Right hindlimb (tissue), 1 donor: ENCODE results near the gene MRPL21.

Source experiments
- DNase-seq: peaks from one replicate; pipeline ENCODE4 v3.0.0-alpha.2; 2018

MRPL21 gene

GRCh38 chr11:68903288-68904247 is at the start of gene MRPL21, which contains the start of gene IGHMBP2:
TSS of gene MRPL21 (minus strand) at chr11:68903832. CDS start at chr11:68903810, 22 bp downstream.
TSS of gene IGHMBP2 (plus strand) at chr11:68903891. CDS start at chr11:68903953, 62 bp downstream.
- DNase-seq, result peak; percentile 87

DNA sequence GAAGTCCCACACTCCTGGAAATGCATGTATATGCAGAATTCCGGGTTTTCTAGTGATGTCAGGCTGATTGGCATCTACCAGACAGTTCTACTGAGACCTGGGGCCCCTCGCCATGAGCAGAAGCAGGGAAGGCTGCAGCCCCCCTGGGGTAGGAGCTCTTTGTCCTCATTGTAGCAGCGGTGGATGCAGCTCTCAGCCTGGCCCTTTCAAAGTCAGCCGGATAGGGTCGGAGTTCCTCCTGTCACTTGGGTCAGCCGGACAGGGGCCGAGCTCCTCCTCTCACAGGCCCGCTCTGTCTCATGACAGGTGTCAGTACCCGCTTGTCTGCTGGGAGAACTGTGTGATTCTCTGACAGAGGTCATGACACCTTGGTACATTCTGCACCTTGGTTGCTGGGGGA is 47.1 kb upstream of the MRPL21 start:
- no peak for DNase-seq

DNA sequence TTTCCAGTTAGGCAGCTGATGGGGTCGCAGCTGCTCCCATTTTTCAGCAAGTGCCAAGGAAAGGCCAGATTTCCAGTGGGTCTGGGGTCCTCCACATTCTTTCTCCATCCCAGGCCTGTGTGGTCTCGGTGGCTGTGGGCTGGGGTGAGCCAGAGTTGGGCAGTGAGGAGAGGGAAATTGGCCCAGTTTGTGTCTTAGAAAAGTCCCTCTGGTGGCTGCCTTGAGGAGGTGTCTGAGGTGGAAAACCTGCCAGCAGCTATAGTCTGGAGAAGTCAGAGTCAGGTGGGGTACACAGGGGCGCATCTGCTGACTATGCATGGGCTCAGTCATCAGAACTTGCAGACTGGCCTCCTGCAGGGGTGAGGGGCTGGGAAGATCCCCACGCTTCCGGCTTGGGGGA is 46.6 kb upstream of the MRPL21 start:
- no peak for DNase-seq

GRCh38 chr11:68948935-68949334 is 45.3 kb upstream of the MRPL21 start:
- no peak for DNase-seq

- no peak for DNase-seq
Observed at GRCh38 chr11:68948496-68948895, 44.9 kb upstream of the MRPL21 start.

GRCh38 chr11:68947151-68947550 is 43.5 kb upstream of the MRPL21 start:
- no peak for DNase-seq

DNA sequence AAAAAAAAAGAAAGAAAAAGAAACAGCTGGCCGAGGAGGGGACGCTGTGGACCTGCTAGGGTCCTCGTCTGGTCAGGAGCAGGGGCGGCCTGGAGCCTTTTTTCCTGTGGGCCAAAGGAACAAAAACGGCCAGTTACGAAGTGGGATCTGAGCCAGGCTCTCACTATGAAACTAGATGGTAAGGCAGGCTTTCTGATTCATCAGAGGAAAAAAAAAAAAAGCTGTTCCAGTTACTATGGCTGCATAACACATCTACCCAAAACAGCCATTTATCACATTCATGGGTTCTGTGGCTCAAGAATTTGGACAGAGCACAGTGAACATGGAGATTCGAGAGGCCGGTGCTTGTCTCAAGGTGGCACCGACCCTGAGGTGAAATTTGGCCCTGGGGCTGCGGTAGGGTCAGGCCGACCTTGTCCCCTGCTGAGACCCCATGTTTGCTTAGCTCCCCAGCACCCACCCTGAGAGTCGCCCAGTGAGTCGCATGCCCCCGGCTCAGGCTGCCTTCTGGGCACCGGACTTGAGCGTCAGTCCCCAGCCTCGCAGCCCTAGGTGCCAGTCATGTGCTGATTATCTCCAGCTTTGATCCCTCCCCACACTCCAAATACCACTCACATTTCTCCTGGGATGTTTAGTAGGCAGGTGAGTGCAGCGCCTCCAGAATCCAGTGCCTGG is 42.9 kb upstream of the MRPL21 start:
- DNase-seq, result no peak

- DNase-seq, result peak; percentile 78
Observed at GRCh38 chr11:68942751-68943271, 39.2 kb upstream of the MRPL21 start.

DNA sequence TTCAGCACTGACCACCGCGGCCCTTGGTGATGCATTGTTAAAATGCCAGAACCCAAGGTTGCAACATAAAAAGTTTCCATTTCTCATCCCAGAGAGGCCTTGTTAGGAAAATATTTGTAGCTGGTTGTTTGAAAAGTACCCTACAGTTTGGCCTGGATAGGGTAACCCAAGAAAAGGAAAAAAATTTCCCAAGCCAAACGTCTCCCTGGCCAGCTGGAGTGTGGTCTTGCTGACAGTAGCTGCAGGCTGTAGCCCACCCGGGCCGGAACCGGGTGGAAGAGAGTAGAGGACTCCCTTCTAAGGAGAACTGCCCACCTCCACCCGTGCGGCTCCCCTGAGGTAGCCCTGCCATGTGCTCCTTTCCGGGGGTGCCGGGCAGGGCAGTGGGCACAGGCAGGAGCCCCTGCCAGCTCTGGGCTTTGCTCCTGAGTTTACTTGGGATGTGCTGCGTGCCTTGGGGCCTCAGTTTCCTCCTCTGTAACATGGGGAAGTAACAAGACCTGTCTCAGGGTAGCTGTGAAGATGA is 38.5 kb upstream of the MRPL21 start:
- DNase-seq, result no peak

GRCh38 chr11:68941324-68942094 is 37.9 kb upstream of the MRPL21 start:
- DNase-seq, result no peak

GRCh38 chr11:68940651-68941323 is 37.2 kb upstream of the MRPL21 start:
- DNase-seq, result no peak

- no peak for DNase-seq
Observed at GRCh38 chr11:68939583-68940555, 36.2 kb upstream of the MRPL21 start.

DNA sequence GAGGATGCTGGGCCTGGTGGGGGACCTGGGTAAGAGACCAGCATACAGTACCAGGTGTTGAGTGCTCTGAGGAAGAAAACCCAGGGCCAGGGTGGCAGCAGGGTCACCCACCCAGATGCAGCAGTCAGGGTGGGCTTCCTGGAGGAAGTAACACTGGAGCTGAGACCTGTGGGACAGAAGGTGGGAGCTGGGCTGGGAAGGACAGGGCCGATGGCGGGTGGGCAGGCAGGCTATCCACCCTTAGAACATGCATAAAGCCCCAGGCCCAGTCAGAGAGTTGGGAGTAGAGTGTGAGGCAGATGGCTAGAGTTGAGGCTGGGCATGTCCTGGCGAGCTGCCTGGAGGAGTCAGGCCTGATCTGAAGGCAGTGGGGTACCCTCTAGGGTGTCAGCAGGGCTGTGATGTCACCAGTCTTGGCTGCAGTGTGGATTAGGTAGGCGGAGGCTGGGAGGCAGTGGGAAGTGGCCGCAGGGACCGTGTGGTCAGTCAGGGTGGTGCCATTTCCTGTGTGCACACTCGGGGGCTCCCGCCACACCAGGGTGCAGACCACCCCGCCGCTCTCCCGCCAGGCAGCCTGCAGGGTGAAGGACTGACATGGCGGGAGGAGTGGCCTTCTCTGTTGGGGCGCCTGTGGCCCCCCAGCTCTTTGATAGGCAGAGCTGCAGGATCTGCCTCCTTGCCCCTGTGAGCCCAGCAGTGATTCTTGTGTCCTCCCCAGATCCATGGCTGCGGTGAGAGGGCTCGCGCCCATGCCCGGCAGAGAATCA is 35.4 kb upstream of the MRPL21 start:
- DNase-seq, result no peak

DNA sequence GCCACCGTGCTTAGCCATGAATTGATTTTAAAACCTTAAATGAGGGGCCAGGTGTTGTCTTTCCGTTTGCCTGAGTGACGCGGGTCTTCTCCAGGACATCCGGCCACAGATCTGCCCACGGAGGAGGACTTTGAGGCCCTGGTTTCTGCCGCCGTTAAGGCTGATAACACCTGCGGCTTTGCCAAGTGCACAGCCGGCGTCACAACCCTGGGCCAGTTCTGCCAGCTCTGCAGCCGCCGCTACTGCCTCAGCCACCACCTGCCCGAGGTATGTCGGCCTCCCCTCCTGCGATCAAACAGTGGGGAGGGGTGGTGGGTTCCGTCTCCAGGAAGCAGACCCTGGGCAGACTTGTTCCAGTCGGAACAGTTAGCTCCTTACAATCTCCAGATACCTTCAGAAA is 34.5 kb upstream of the MRPL21 start:
- no peak for DNase-seq

GRCh38 chr11:68936676-68937620 is 33.3 kb upstream of the MRPL21 start:
- no peak for DNase-seq

DNA sequence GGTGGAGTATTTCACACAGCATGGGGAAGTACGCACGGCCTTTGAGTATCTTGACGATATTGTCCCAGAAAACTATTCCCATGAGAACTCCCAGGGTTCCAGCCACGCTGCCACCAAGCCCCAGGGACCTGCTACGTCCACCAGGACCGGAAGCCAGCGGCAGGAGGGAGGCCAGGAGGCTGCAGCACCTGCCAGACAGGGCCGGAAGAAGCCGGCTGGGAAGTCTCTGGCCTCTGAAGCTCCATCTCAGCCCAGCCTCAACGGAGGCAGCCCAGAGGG is 32.7 kb upstream of the MRPL21 start:
- DNase-seq, result no peak

DNA sequence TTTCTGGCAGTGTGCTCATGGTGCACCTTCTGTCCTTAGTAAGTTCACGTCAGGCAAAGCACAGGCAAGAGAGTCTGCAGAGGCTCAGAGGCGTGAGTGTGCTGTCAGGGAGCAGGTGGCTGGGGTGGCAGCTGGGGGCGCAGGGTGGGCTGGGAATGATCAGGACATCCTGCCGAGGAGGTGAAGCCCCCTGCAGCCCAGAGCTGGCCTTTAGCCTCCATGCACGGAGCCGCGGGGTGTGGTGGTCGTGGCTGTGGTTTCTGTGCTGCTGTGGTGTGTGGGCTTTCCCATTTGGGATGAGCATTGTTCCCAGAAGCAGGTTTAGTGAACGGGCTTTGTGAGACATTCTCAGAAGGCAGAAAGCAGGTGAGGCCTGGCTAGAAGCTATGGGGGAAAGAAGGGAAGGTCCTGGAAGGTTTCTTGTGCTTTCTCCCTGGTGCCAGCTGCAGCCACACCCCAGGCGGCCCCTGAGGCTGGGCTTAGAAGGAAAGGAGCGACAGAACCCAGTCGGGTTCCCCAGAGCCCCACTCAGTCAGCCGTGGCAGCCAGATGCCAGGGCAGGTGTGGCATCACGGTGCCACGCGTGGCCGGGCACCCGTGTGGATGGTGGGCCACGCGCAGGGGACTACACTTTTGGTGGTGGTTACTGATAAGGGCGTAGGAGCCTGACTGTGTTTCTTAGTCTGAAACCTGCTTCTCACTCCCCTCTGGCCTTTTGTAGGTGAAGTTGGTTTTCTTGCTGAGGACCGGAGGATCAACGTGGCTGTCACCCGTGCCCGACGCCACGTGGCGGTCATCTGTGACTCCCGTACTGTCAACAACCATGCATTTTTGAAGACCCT is 32.1 kb upstream of the MRPL21 start:
- no peak for DNase-seq

GRCh38 chr11:68935066-68935465 is 31.4 kb upstream of the MRPL21 start:
- DNase-seq, result no peak
